Measurements from ENCODE around the gene CORO1A. TPM values are rescaled to one million over a fixed set of nuclear protein-coding genes. Genes with fewer than 3 reads are reported as not detected.

Gene CORO1A
- total RNA-seq (100 to 1,000 TPM; 881 to 897 TPM), polyA plus RNA-seq (1,000 to 10,000 TPM; 1,262 to 1,424 (median 1,364) TPM), total RNA-seq (341 to 744 (median 502) reads per million in 6 experiments)

- Mint-ChIP-seq H3K9me3 (peaks cover 0 to 3% (median 0%) of the 10 kb centered on the region in 9 donors), H3K27ac (peak within 1 kb of the TSS; percentile 93 to 98 (median 98)), H3K36me3 (peaks cover 8 to 39% (median 28%) of the 10 kb centered on the region in 3 donors), H3K4me1 (peaks cover 15 to 43% (median 36%) of the 10 kb centered on the region in 4 donors), H3K27me3 (no peaks in the 10 kb centered on the region), H3K4me3 (peak within 1 kb of the TSS; percentile 96 to 100 (median 98))
- DNase-seq = peak; percentile 71 to 90 (median 81)
- peak; percentile 45 to 55 for ATAC-seq
- POLR2A ChIA-PET = interaction anchor here (0.6 to 7.9 kb wide), 46 partner anchors 8 to 1642 kb away, joined by 3 to 320 read pairs (median 5); partner anchors contain the start of genes ALDOA, CD2BP2, DCTPP1 and FBRS
These were observed at the start of gene CORO1A for GRCh38 chr16:30183233-30184095. Gene CORO1A (plus strand): TSS chr16:30183602. CDS start chr16:30185210, 1,608 bp downstream.

- ATAC-seq = no peak
- Mint-ChIP-seq H3K36me3 (no peaks in the 10 kb centered on the region), H3K4me1 (peaks cover 6 to 19% (median 15%) of the 10 kb centered on the region in 4 donors), H3K27me3 (no peaks in the 10 kb centered on the region), H3K4me3 (no peak overlapping the region), H3K27ac (peak overlapping the region in 1 of 10 donors; percentile 0), H3K9me3 (peaks cover 0 to 2% (median 0%) of the 10 kb centered on the region in 9 donors)
- POLR2A ChIA-PET = interaction anchor here (0.5 to 4.5 kb wide), 6 partner anchors 14 to 383 kb away, joined by 3 to 26 read pairs (median 5); partner anchors contain the start of genes CORO1A and MAPK3
- no peak for DNase-seq
These were observed 46.3 kb upstream of the CORO1A start for GRCh38 chr16:30136971-30137605.

- Mint-ChIP-seq H3K27me3 (no peaks in the 10 kb centered on the region), H3K27ac (no peak overlapping the region), H3K9me3 (peaks cover 0 to under 1% (median 0%) of the 10 kb centered on the region in 9 donors), H3K36me3 (no peaks in the 10 kb centered on the region), H3K4me1 (peaks cover 6 to 23% (median 17%) of the 10 kb centered on the region in 4 donors), H3K4me3 (no peak overlapping the region)
- POLR2A ChIA-PET = interaction anchor here (0.6 to 4.5 kb wide), 5 partner anchors 14 to 271 kb away, joined by 3 to 26 read pairs (median 5); partner anchors contain the start of genes CORO1A and MAPK3
- DNase-seq (no peak), ATAC-seq (no peak)
These were observed 45.5 kb upstream of the CORO1A start for GRCh38 chr16:30137897-30138296.

GRCh38 chr16:30139583-30140481 lies 43.6 kb upstream of the CORO1A start:
- DNase-seq (no peak), ATAC-seq (peak; percentile 42 to 67)
- H3K4me1 Mint-ChIP-seq = peaks cover 10 to 29% (median 24%) of the 10 kb centered on the region in 4 donors
- POLR2A ChIA-PET = interaction anchor here (0.6 to 4.5 kb wide), 12 partner anchors 16 to 274 kb away, joined by 3 to 26 read pairs (median 5); partner anchors contain the start of genes ALDOA, CD2BP2, CORO1A and MAPK3
- H3K4me3 Mint-ChIP-seq = peak overlapping the region in 9 of 10 donors; percentile 8 to 69 (median 45)
- H3K36me3 Mint-ChIP-seq = no peaks in the 10 kb centered on the region
- peak overlapping the region; percentile 7 to 93 (median 74) for H3K27ac Mint-ChIP-seq
- no peaks in the 10 kb centered on the region for H3K27me3 Mint-ChIP-seq
- no peaks in the 10 kb centered on the region for H3K9me3 Mint-ChIP-seq

- H3K27ac Mint-ChIP-seq = peak overlapping the region in 5 of 10 donors; percentile 43 to 81 (median 57)
- POLR2A ChIA-PET = interaction anchor here (0.6 to 2.1 kb wide), 4 partner anchors 12 to 734 kb away, joined by 3 to 50 read pairs (median 6); partner anchors contain the start of gene CORO1A
- H3K4me3 Mint-ChIP-seq = no peak overlapping the region
These were observed 41.7 kb upstream of the CORO1A start for GRCh38 chr16:30141750-30142149.

GRCh38 chr16:30142672-30143346 lies 40.6 kb upstream of the CORO1A start:
- ATAC-seq (peak; percentile 68 to 75), DNase-seq (peak in 5 of 10 donors; percentile 4 to 52 (median 40))
- H3K4me3 Mint-ChIP-seq = peak overlapping the region in 4 of 10 donors; percentile 2 to 72 (median 28)
- no peaks in the 10 kb centered on the region for H3K9me3 Mint-ChIP-seq
- peak overlapping the region in 9 of 10 donors; percentile 19 to 82 (median 60) for H3K27ac Mint-ChIP-seq
- no peaks in the 10 kb centered on the region for H3K27me3 Mint-ChIP-seq
- POLR2A ChIA-PET = interaction anchor here (0.6 to 2.1 kb wide), 9 partner anchors 8 to 265 kb away, joined by 3 to 50 read pairs (median 5); partner anchors contain the start of genes ALDOA, CORO1A, TBX6 and ZNF771
- peaks cover 13 to 33% (median 21%) of the 10 kb centered on the region in 4 donors for H3K4me1 Mint-ChIP-seq
- no peaks in the 10 kb centered on the region for H3K36me3 Mint-ChIP-seq

More at GRCh38 chr16:30141750-30142149, 41.7 kb upstream of the CORO1A start:
- H3K27me3 Mint-ChIP-seq = no peaks in the 10 kb centered on the region
- no peak for ATAC-seq
- peaks cover 13 to 33% (median 24%) of the 10 kb centered on the region in 4 donors for H3K4me1 Mint-ChIP-seq
- no peak for DNase-seq
- H3K9me3 Mint-ChIP-seq = no peaks in the 10 kb centered on the region
- no peaks in the 10 kb centered on the region for H3K36me3 Mint-ChIP-seq

GRCh38 chr16:30143347-30143702 lies 40.1 kb upstream of the CORO1A start:
- Mint-ChIP-seq H3K4me1 (peaks cover 13 to 33% (median 21%) of the 10 kb centered on the region in 4 donors), H3K36me3 (no peaks in the 10 kb centered on the region), H3K27ac (peak overlapping the region in 8 of 10 donors; percentile 19 to 82 (median 64)), H3K27me3 (no peaks in the 10 kb centered on the region), H3K9me3 (no peaks in the 10 kb centered on the region), H3K4me3 (peak overlapping the region in 5 of 10 donors; percentile 2 to 72 (median 12))
- POLR2A ChIA-PET = interaction anchor here (0.6 to 2.1 kb wide), 8 partner anchors 9 to 264 kb away, joined by 3 to 50 read pairs (median 4); partner anchors contain the start of genes ALDOA, CORO1A, TBX6 and ZNF771
- DNase-seq (no peak), ATAC-seq (no peak)

- no peaks in the 10 kb centered on the region for H3K27me3 Mint-ChIP-seq
- no peak overlapping the region for H3K4me3 Mint-ChIP-seq
- no peak for DNase-seq
These were observed 39.4 kb upstream of the CORO1A start for GRCh38 chr16:30144017-30144416.

GRCh38 chr16:30144917-30145316 lies 38.5 kb upstream of the CORO1A start:
- H3K9me3 Mint-ChIP-seq = peaks cover 0 to 13% (median 4%) of the 10 kb centered on the region in 9 donors
- peaks cover 9 to 22% (median 15%) of the 10 kb centered on the region in 4 donors for H3K4me1 Mint-ChIP-seq
- no peaks in the 10 kb centered on the region for H3K27me3 Mint-ChIP-seq
- no peak overlapping the region for H3K4me3 Mint-ChIP-seq
- H3K27ac Mint-ChIP-seq = no peak overlapping the region
- no peak for DNase-seq
- peaks cover 0 to 6% (median 4%) of the 10 kb centered on the region in 3 donors for H3K36me3 Mint-ChIP-seq
- POLR2A ChIA-PET = no interaction called here
- no peak for ATAC-seq

More at GRCh38 chr16:30144017-30144416, 39.4 kb upstream of the CORO1A start:
- no peak overlapping the region for H3K27ac Mint-ChIP-seq
- POLR2A ChIA-PET = no interaction called here
- no peak for ATAC-seq
- H3K4me1 Mint-ChIP-seq = peaks cover 12 to 31% (median 21%) of the 10 kb centered on the region in 4 donors
- H3K9me3 Mint-ChIP-seq = peaks cover 0 to 5% (median 0%) of the 10 kb centered on the region in 9 donors
- peaks cover 0 to under 1% (median 0%) of the 10 kb centered on the region in 3 donors for H3K36me3 Mint-ChIP-seq

GRCh38 chr16:30145657-30146056 lies 37.7 kb upstream of the CORO1A start:
- DNase-seq (no peak), ATAC-seq (no peak)
- no peak overlapping the region for H3K4me3 Mint-ChIP-seq
- H3K4me1 Mint-ChIP-seq = peaks cover 8 to 19% (median 11%) of the 10 kb centered on the region in 4 donors
- H3K9me3 Mint-ChIP-seq = peaks cover 0 to 15% (median 4%) of the 10 kb centered on the region in 9 donors
- no peaks in the 10 kb centered on the region for H3K27me3 Mint-ChIP-seq
- H3K36me3 Mint-ChIP-seq = peaks cover 0 to 6% (median 4%) of the 10 kb centered on the region in 3 donors
- POLR2A ChIA-PET = no interaction called here
- peak overlapping the region in 2 of 10 donors; percentile 65 to 78 for H3K27ac Mint-ChIP-seq

All from naive thymus-derived CD8-positive, alpha-beta T cell (primary cell).